Ishikawa (cell line): ENCODE results near the gene CLIC4.

Source experiments
- CEBPB ChIP-seq: IDR thresholded peaks from 2 replicates; pipeline ENCODE4 v1.6.1; 2012
- YY1 ChIP-seq: IDR thresholded peaks from 2 replicates; pipeline ENCODE4 v1.6.1; 2012; ENCODE audit warnings: low read depth

DNA sequence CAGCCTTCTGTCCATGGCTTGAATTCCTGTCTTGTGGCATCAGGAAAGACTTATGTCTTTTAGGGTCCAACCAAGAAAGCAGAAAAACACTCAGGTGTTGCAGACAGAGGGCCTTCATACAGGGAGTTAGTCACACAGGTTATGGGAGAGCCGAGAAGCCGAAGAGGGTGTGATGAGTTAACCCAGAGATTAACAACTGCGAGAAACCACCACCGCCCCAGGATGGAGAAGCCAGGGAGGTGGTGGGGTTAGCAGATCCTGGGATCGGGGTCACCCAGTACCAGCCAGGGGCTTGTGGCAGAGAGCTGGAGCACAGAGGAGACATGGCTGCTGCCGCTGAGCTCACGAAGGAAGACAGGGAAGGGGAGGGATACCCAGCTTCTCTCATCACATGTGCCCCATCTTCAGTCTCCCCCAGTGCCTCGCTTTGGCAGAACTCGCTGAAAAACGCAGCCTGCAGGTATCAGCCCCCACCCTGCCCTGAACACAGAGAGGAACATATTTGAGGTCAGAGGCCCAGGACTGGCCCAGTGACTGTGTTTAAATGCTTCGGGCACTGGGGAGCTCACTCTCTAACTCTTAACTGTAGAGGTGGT is 126.2 kb downstream of the CLIC4 start:
- no peak for TF ChIP-seq YY1
- TF ChIP-seq CEBPB = no peak
